Ovary (tissue), 9 donors: ENCODE results near the gene VAV3. TPM values are rescaled to one million over a fixed set of nuclear protein-coding genes. Genes with fewer than 3 reads are reported as not detected.
"Not testable (repeated sequence)": the region's sequence is repeated elsewhere in the genome, so short reads cannot be mapped to it uniquely, and the experiment has no call there.

Experiments used
- DNase-seq, 5 donors: peaks; one replicate each; pipeline ENCODE4 v3.0.0-alpha.2; 2019 to 2020
- H3K27ac ChIP-seq, 2 donors: fragments of 200-600 bp; one replicate each; pipeline versions ENCODE4 v1.5.1 to v1.8.0; 2019 to 2022
- H3K27me3 ChIP-seq: fragments of 200-600 bp; one replicate; pipeline ENCODE4 v1.8.0; 2022
- H3K36me3 ChIP-seq: fragments of 200-600 bp; sonication (generic); one replicate; pipeline ENCODE4 v1.5.1; 2019
- H3K4me1 ChIP-seq: one replicate; pipeline ENCODE4 v1.8.1; 2013; ENCODE audit warnings: mild to moderate bottlenecking, moderate library complexity; ENCODE audit not compliant: insufficient read depth
- H3K4me3 ChIP-seq: fragments of 200-600 bp; sonication (generic); one replicate; pipeline ENCODE4 v1.5.1; 2017
- H3K9me3 ChIP-seq, 2 donors: fragments of 200-600 bp in 1 of 2; sonication (generic) in 1 of 2; one replicate each; pipeline versions ENCODE4 v1.5.1 to v1.8.1; 2013 to 2019; ENCODE audit warnings: mild to moderate bottlenecking in 1 of 2, moderate library complexity in 1 of 2
- EP300 ChIP-seq: sonication (generic); formaldehyde crosslinking; IDR thresholded peaks from one replicate; pipeline ENCODE4 v1.6.1; 2017; ENCODE audit warnings: antibody characterized with exemption
- POLR2A ChIP-seq: fragments of 450-650 bp; IDR thresholded peaks from one replicate; pipeline ENCODE4 v1.6.1; 2017; ENCODE audit warnings: antibody characterized with exemption, mild to moderate bottlenecking, moderate library complexity
- WGBS, 3 donors: extraction: QIAGEN DNeasy Blood & Tissue Kit in 1 of 3; methylation state at CpG; one replicate each; pipeline versions ENCODE4 v1.1.5 to v1.1.7; 2013 to 2017; 5-methylcytosine and 5-hydroxymethylcytosine counted together
- intact Hi-C, 4 donors: fragments of 100-400 bp; cut with DNase I; formaldehyde crosslinking; loops; one replicate each; pipeline versions ENCODE4 v1.11.0 to v1.15.1; 2022 to 2023
- polyA plus RNA-seq, 2 donors: library from polyadenylated mRNA; stranded (reverse); fragments of 200-250 nt in 1 of 2; fragments of 350-450 nt in 1 of 2; fragmentation: Illumina TruSeq in 1 of 2; extraction: RNeasy Lipid Tissue Mini Kit (QIAGEN cat#74804) in 1 of 2; gene quantifications; one replicate each; pipeline ENCODE4 v1.2.3, GENCODE V29; 2013 to 2014
- total RNA-seq, 7 donors: library from RNA; depleted of rRNA in 2 of 7; stranded (reverse); fragments of >200 nt in 2 of 7; fragmentation: NEBNext Ultra II Directional in 3 of 7; extraction: Animal tissue kit (Norgen Biotek cat#: 25700) in 3 of 7; gene quantifications; one replicate each; pipeline versions ENCODE4 v1.1.0 to v1.2.4, GENCODE V29; 2016 to 2023
- TF ChIP-seq, protein P1 (sequence below), 3 donors: fragments of 450-650 bp in 2 of 3; fragments of 200-600 bp in 1 of 3; IDR thresholded peaks; one replicate each; pipeline versions ENCODE4 v1.5.1 to v1.8.0; 2016 to 2022; ENCODE audit warnings: antibody characterized with exemption in 3 of 3, mild to moderate bottlenecking in 1 of 3
- donor health status: DM: no; HTN: no; CAD: no; lungs with moderate emphysema.
- donor health status: DM: no; HTN: no; CAD: no.
- donor health status: Bipolar disorder and iron deficiency.
- donor health status: DM: yes; HTN: yes; CAD: no.
- donor health status: DM: no; HTN: no; CAD: no.
- donor health status: DM: yes; HTN: yes; CAD: no.

Gene VAV3
- total and polyA plus RNA-seq, 9 donors = 0.78 to 7.4 (median 1.5) TPM

DNA sequence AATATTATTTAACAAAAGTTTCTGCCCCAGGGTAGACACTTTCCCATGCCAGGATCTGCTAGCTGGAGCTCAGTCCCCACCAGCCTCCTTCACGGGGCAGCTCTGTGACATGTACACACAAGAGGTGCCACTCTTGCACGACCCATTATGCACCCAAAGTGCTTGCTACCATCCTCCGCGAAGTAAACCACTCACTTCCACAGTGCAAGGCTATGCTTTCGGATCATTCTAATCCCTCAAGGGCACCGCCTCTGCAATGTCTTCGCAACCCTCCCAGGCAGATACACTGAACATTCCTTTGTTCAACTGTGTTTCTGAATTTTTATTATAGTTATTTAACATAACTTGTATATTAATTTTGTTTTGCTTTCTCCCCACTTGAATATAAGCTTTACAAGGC, 303.8 kb downstream of the VAV3 start:
- Histone ChIP-seq H3K27ac (no peak overlapping the region), H3K4me3 (no peak overlapping the region), H3K27me3 (no peaks in the 10 kb centered on the region), H3K4me1 (no peaks in the 10 kb centered on the region), H3K36me3 (no peaks in the 10 kb centered on the region), H3K9me3 (no peaks in the 10 kb centered on the region)
- 91 to 93% (median 91%) methylated on average over 7 of the region's 7 CpGs for WGBS, 3 donors
- TF ChIP-seq EP300 (no peak), POLR2A (no peak)
- TF ChIP-seq, protein P1, sequence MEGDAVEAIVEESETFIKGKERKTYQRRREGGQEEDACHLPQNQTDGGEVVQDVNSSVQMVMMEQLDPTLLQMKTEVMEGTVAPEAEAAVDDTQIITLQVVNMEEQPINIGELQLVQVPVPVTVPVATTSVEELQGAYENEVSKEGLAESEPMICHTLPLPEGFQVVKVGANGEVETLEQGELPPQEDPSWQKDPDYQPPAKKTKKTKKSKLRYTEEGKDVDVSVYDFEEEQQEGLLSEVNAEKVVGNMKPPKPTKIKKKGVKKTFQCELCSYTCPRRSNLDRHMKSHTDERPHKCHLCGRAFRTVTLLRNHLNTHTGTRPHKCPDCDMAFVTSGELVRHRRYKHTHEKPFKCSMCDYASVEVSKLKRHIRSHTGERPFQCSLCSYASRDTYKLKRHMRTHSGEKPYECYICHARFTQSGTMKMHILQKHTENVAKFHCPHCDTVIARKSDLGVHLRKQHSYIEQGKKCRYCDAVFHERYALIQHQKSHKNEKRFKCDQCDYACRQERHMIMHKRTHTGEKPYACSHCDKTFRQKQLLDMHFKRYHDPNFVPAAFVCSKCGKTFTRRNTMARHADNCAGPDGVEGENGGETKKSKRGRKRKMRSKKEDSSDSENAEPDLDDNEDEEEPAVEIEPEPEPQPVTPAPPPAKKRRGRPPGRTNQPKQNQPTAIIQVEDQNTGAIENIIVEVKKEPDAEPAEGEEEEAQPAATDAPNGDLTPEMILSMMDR (IDR thresholded peaks at IDR 0.05) = no peak
- intact Hi-C loops = no loop called here
- DNase-seq = no peak

DNA sequence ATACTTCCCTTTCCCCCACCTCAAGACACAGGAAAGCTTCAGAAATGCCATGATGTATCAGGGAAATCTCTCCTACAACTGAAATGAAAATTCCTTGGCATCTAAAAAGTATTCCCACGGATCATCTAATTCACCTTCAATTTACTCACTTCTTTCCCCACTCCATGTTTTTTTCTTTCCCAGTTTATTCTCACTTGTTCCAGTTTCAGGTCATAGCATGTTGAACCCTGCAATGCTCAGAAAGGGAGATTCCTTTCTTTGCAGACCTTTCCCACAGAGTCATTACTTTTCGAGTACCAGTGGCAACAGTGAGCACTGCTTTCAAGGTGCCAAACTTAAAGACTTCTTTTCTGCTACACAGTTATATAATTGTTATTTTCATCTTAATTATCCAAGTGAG, 305.0 kb downstream of the VAV3 start:
- Histone ChIP-seq H3K4me3 (no peak overlapping the region), H3K4me1 (no peaks in the 10 kb centered on the region), H3K36me3 (no peaks in the 10 kb centered on the region), H3K27ac (no peak overlapping the region), H3K27me3 (no peaks in the 10 kb centered on the region), H3K9me3 (no peaks in the 10 kb centered on the region)
- 74 to 79% (median 78%) methylated on average over 2 of the region's 2 CpGs for WGBS, 3 donors
- intact Hi-C loops = no loop called here
- TF ChIP-seq, protein P1 (IDR thresholded peaks at IDR 0.05) = no peak
- TF ChIP-seq POLR2A (no peak), EP300 (no peak)
- no peak for DNase-seq

DNA sequence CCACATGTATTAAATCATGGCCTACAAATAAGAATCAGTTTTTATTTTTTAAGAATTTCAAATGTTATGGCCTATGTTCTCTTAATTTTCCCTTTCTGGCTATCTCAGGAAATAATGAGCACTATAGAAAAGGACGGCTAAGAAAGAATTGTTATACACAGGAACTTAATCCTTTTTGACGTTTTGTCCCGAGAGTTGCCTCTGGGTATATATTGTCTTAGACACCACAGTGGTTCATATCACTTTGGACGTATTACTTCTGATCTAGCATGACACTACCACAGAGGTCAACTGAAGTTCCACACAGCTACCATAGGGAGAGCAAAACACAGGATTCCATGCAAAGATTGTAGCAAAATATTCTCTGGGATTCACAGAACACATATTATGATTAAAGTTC, 307.6 kb downstream of the VAV3 start:
- no peak for DNase-seq
- Histone ChIP-seq H3K27ac (no peak overlapping the region), H3K4me3 (no peak overlapping the region), H3K4me1 (no peaks in the 10 kb centered on the region), H3K36me3 (no peaks in the 10 kb centered on the region), H3K9me3 (no peaks in the 10 kb centered on the region), H3K27me3 (no peaks in the 10 kb centered on the region)
- TF ChIP-seq EP300 (no peak), POLR2A (no peak)
- TF ChIP-seq, protein P1 (IDR thresholded peaks at IDR 0.05) = no peak
- intact Hi-C loops = no loop called here
- 77 to 91% (median 82%) methylated on average over 4 of the region's 4 CpGs for WGBS, 3 donors

DNA sequence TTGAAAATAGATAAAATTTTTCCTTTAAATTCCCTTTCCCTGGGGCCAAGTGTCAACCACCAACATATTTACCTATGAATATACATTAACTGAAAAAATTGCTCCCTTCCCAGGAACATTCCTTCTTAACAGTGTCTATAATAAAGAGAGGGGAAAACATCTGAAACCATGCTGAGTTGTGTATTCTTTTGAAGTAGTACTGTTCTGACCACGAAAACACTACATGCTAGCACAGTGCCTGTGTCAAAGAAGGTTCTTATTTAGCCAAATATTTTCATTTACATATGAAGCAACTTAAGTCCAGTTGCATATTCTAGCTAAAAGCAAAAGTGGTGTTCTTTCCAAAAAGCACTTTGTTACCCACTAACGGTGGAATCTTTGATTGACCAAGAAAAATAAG, 311.2 kb downstream of the VAV3 start:
- H3K27ac ChIP-seq = no peak overlapping the region
- H3K36me3 ChIP-seq = no peaks in the 10 kb centered on the region
- intact Hi-C loops = no loop called here
- no peak for TF ChIP-seq POLR2A
- TF ChIP-seq, protein P1 (IDR thresholded peaks at IDR 0.05) = no peak
- TF ChIP-seq EP300 = no peak
- no peak overlapping the region for H3K4me3 ChIP-seq
- WGBS, 3 donors = 33 to 52% (median 34%) methylated on average over 2 of the region's 2 CpGs
- H3K27me3 ChIP-seq = no peaks in the 10 kb centered on the region
- no peaks in the 10 kb centered on the region for H3K4me1 ChIP-seq
- H3K9me3 ChIP-seq = no peaks in the 10 kb centered on the region
- DNase-seq = no peak

DNA sequence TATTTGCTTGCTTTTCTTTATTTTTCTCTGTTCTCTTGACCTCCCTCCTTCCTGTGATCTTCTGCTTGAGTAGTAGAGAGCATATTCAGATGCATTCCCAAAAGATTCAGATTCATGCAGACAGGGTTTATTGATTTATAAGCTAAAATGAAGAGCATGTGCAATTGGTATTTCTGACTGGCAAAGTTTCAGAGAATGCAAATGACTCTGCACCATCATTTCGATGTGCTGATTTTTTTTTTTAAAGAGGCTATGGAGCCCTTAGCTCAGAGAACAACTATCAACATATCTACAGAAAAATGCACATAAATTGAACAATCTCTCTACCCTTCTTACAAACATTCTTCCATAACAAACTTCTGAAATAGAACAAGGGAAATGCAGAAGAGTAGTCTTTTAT, 312.0 kb downstream of the VAV3 start:
- intact Hi-C loops = no loop called here
- H3K36me3 ChIP-seq = no peaks in the 10 kb centered on the region
- TF ChIP-seq POLR2A (no peak), EP300 (no peak)
- TF ChIP-seq, protein P1 (IDR thresholded peaks at IDR 0.05) = no peak
- WGBS, 3 donors = 52 to 62% (median 55%) methylated on average over 1 of the region's 1 CpG
- H3K27me3 ChIP-seq = no peaks in the 10 kb centered on the region
- H3K27ac ChIP-seq = no peak overlapping the region
- no peaks in the 10 kb centered on the region for H3K4me1 ChIP-seq
- no peaks in the 10 kb centered on the region for H3K9me3 ChIP-seq
- H3K4me3 ChIP-seq = no peak overlapping the region
- no peak for DNase-seq

DNA sequence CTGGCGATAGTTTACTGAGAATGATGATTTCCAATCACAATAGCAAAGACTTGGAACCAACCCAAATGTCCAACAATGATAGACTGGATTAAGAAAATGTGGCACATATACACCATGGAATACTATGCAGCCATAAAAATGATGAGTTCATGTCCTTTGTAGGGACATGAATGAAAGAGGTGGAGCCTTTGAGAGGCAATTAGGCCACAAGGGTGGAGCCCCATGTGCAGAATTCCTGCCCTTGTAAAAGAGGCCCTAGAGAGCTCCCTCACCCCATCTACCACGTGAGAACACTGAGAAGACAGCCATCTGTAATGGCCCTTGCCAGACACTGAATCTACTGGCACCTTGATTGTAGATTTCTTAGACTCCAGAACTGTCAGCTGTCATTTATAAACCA, 314.2 kb downstream of the VAV3 start:
- WGBS, 3 donors = 85 to 96% (median 91%) methylated on average over 2 of the region's 2 CpGs

More for the DNA sequence above, 314.2 kb downstream of the VAV3 start:
- intact Hi-C loops, H3K27me3 ChIP-seq, H3K36me3 ChIP-seq, H3K27ac ChIP-seq, H3K9me3 ChIP-seq, H3K4me1 ChIP-seq, H3K4me3 ChIP-seq, DNase-seq: not testable (repeated sequence)
